HepG2 (cell line): ENCODE results near the gene PRKACG. TPM values are rescaled to one million over a fixed set of nuclear protein-coding genes. Genes with fewer than 3 reads are reported as not detected.

Experiments
- ELK4 ChIP-seq: sonication (generic); formaldehyde crosslinking; IDR thresholded peaks from 2 replicates; pipeline ENCODE4 v1.9.0; 2021; ENCODE audit warnings: missing genetic modification reagents, borderline replicate concordance
- NFE2 ChIP-seq: sonication (generic); formaldehyde crosslinking; IDR thresholded peaks from 2 replicates; pipeline ENCODE4 v1.4.0; 2020; ENCODE audit warnings: missing genetic modification reagents
- NFIB ChIP-seq: sonication (generic); formaldehyde crosslinking; IDR thresholded peaks from 2 replicates; pipeline ENCODE4 v1.9.0; 2021; ENCODE audit warnings: missing genetic modification reagents, mild to moderate bottlenecking, borderline replicate concordance
- RBAK ChIP-seq: sonication (generic); formaldehyde crosslinking; IDR thresholded peaks from 2 replicates; pipeline ENCODE4 v1.5.1; 2020; ENCODE audit warnings: mild to moderate bottlenecking, missing genetic modification reagents
- SIX1 ChIP-seq: sonication (generic); formaldehyde crosslinking; IDR thresholded peaks from 2 replicates; pipeline ENCODE4 v1.4.0; 2020; ENCODE audit warnings: missing genetic modification reagents, borderline replicate concordance
- SNAI1 ChIP-seq: sonication (generic); formaldehyde crosslinking; IDR thresholded peaks from 2 replicates; pipeline ENCODE4 v1.5.0; 2020; ENCODE audit warnings: mild to moderate bottlenecking, missing genetic modification reagents, borderline replicate concordance
- SRSF9 ChIP-seq: fragments of 200-400 bp; formaldehyde crosslinking; IDR thresholded peaks from 2 replicates; pipeline ENCODE4 v1.6.1; 2018; ENCODE audit warnings: borderline replicate concordance, mild to moderate bottlenecking, low read depth, low read length; ENCODE audit not compliant: insufficient read depth, poor library complexity, severe bottlenecking
- ZBTB40 ChIP-seq, 2 experiments: fragments of 450-650 bp in 1 of 2; sonication (generic) in 1 of 2; formaldehyde crosslinking in 1 of 2; IDR thresholded peaks; 2 replicates each; pipeline versions ENCODE4 v1.6.1 to v1.8.0; 2016 to 2022; ENCODE audit warnings: antibody characterized with exemption in 1 of 2, mild to moderate bottlenecking in 1 of 2, missing genetic modification reagents in 1 of 2
- ZNF770 ChIP-seq: sonication (generic); formaldehyde crosslinking; IDR thresholded peaks from 2 replicates; pipeline ENCODE4 v1.5.0; 2020; ENCODE audit warnings: mild to moderate bottlenecking, missing genetic modification reagents
- ZNF773 ChIP-seq: sonication (generic); formaldehyde crosslinking; IDR thresholded peaks from 2 replicates; pipeline ENCODE4 v1.4.0; 2020; ENCODE audit warnings: missing genetic modification reagents, borderline replicate concordance
- ZNF883 ChIP-seq: sonication (generic); formaldehyde crosslinking; IDR thresholded peaks from 2 replicates; pipeline ENCODE4 v1.5.1; 2020; ENCODE audit warnings: mild to moderate bottlenecking, missing genetic modification reagents; ENCODE audit errors: not compliant biosample characterization
- ZSCAN30 ChIP-seq: sonication (generic); formaldehyde crosslinking; IDR thresholded peaks from 2 replicates; pipeline ENCODE4 v1.5.0; 2020; ENCODE audit warnings: mild to moderate bottlenecking, missing genetic modification reagents
- polyA plus RNA-seq, 8 experiments: library from polyadenylated mRNA; depleted of rRNA in 3 of 8; stranded (reverse) in 7 of 8; unstranded in 1 of 8; fragments of >200 nt; fragmentation: Illumina TruSeq in 4 of 8; extraction: Trizol in 4 of 8; gene quantifications; 2 replicates each; pipeline versions ENCODE4 v1.2.1 to v1.2.3, GENCODE V29; 2011 to 2016; ENCODE audit warnings: low read depth in 4 of 8, missing spikeins in 1 of 8, mixed read lengths in 1 of 8; ENCODE audit not compliant: insufficient read depth in 1 of 8
- total RNA-seq, 5 experiments: library from RNA; depleted of rRNA; stranded (reverse); fragments of >200 nt; fragmentation: Illumina TruSeq; extraction: Trizol; gene quantifications; 2 replicates each; pipeline ENCODE4 v1.2.3, GENCODE V29; 2016; ENCODE audit warnings: low read depth in 1 of 5

The PRKACG gene
- total and polyA plus RNA-seq, 2 of the 13 experiments (the other 11 are each of a cell fraction or from before 2014, with no cell fraction given) = not detected

- TF ChIP-seq NFIB (no peak), ZNF773 (peak; percentile 67; the same call in 1 of the 2 replicates), RBAK (CRISPR knock-in tag) (no peak), ZNF883 (no peak), SRSF9 (no peak), SIX1 (CRISPR knock-in tag) (no peak), ZSCAN30 (CRISPR knock-in tag) (no peak), ZNF770 (CRISPR knock-in tag) (peak; percentile 71), SNAI1 (CRISPR knock-in tag) (peak; percentile 86; the same call in 1 of the 2 replicates), NFE2 (CRISPR knock-in tag) (no peak), ELK4 (CRISPR knock-in tag) (no peak), ZBTB40 (IDR thresholded peaks at IDR 0.05) (no peak), ZBTB40 (CRISPR knock-in tag; IDR thresholded peaks at IDR 0.05) (0 out of 2 replicates have a peak, but pooled peaks have one; percentile 49)
Measured at GRCh38 chr9:69035438-69036308, 21.8 kb upstream of the PRKACG start, which contains the start of gene FXN (continued).
